Vagina (tissue), 2 donors: Measurements from ENCODE around the gene MEA1. TPM values are rescaled to one million over a fixed set of nuclear protein-coding genes. Genes with fewer than 3 reads are reported as not detected.
"Not testable (repeated sequence)": the region's sequence is repeated elsewhere in the genome, so short reads cannot be mapped to it uniquely, and the experiment has no call there.

Experiments used
- DNase-seq, 2 donors: peaks; one replicate each; pipeline ENCODE4 v3.0.0-alpha.2; 2017; ENCODE audit errors: extremely low spot score in 2 of 2
- H3K27ac ChIP-seq: fragments of 200-600 bp; sonication (generic); one replicate; pipeline ENCODE4 v1.5.1; 2019
- H3K27me3 ChIP-seq: fragments of 200-600 bp; sonication (generic); one replicate; pipeline ENCODE4 v1.5.1; 2019
- H3K36me3 ChIP-seq, 2 donors: fragments of 200-600 bp; sonication (generic); one replicate each; pipeline ENCODE4 v1.5.1; 2017 to 2019
- H3K4me1 ChIP-seq: fragments of 200-600 bp; sonication (generic); one replicate; pipeline ENCODE4 v1.5.1; 2019
- H3K4me3 ChIP-seq, 2 donors: fragments of 200-600 bp; sonication (generic); 1 replicate in 1 of 2; 2 replicates in 1 of 2; pipeline ENCODE4 v1.5.1; 2016 to 2019
- H3K9me3 ChIP-seq: fragments of 200-600 bp; sonication (generic); one replicate; pipeline ENCODE4 v1.5.1; 2019
- POLR2A ChIP-seq, 2 donors: fragments of 450-650 bp; IDR thresholded peaks; one replicate each; pipeline ENCODE4 v1.6.1; 2017; ENCODE audit warnings: antibody characterized with exemption in 2 of 2, mild to moderate bottlenecking in 2 of 2, moderate library complexity in 2 of 2
- POLR2AphosphoS5 ChIP-seq, 2 donors: sonication (generic); formaldehyde crosslinking; IDR thresholded peaks; one replicate each; pipeline ENCODE4 v1.9.0; 2017; ENCODE audit warnings: antibody characterized with exemption in 2 of 2, mild to moderate bottlenecking in 2 of 2, low read depth in 1 of 2; ENCODE audit not compliant: insufficient read depth in 1 of 2
- intact Hi-C: fragments of 100-400 bp; cut with DNase I; formaldehyde crosslinking; loops from one replicate; pipeline ENCODE4 v1.15.1; 2023
- total RNA-seq: library from RNA; depleted of rRNA; stranded (reverse); fragments of >200 nt; gene quantifications from one replicate; pipeline ENCODE4 v1.2.3, GENCODE V29; 2016
- TF ChIP-seq, protein P1 (sequence below), 3 experiments: fragments of 450-650 bp in 2 of 3; fragments of 200-600 bp in 1 of 3; sonication (generic) in 1 of 3; IDR thresholded peaks; one replicate each; pipeline ENCODE4 v1.5.1; 2017 to 2019; ENCODE audit warnings: antibody characterized with exemption in 3 of 3, mild to moderate bottlenecking in 2 of 3, moderate library complexity in 2 of 3

Gene MEA1
- total RNA-seq, 1 donor from 2014 or later, result 40.3 TPM

DNA sequence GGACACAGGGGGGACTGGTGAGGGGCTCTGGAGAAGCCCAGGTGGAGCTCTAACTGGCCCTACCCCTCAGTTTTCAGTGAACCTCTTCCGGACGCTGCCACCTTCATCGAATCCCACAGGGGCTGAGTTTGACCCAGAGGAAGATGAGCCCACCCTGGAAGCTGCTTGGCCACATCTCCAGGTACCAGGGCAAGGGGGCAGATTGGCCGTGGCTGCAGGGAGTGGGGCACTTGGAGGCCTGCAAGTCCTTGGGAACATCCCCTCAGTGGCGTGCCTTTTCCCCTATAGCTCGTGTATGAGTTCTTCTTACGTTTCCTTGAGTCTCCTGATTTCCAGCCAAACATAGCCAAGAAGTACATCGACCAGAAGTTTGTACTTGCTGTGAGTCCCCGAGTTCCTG lies 6.6 kb downstream of the MEA1 start:
- H3K4me3 ChIP-seq, result no peak overlapping the region
- H3K4me1 ChIP-seq, result no peaks in the 10 kb centered on the region

DNA sequence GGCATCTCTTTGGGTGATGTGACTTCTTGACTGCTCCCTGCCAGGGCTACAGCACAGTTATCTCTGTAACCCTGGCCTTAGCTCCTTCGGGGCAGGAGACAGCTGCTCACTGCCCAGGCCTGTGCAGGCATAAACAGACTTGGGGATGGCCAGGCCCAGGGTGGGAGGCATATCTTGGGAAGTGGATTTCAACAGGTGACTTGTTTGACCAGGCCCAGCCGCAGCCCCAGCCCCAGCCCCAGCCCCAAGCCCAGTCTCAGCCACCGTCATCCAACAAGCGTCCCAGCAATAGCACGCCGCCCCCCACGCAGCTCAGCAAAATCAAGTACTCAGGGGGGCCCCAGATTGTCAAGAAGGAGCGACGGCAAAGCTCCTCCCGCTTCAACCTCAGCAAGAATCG lies 7.5 kb downstream of the MEA1 start:
- Histone ChIP-seq H3K9me3 (no peaks in the 10 kb centered on the region), H3K4me1 (no peaks in the 10 kb centered on the region), H3K4me3 (no peak overlapping the region), H3K36me3 (peaks cover 0 to 45% of the 10 kb centered on the region in 2 donors), H3K27me3 (no peaks in the 10 kb centered on the region), H3K27ac (no peak overlapping the region)
- intact Hi-C loops, result no loop called here
- no peak for DNase-seq
- TF ChIP-seq POLR2AphosphoS5 (IDR thresholded peaks at IDR 0.05; ENCODE audit: insufficient read depth in 1 of 2, low read depth in 1 of 2), result no peak
- TF ChIP-seq, protein P1, sequence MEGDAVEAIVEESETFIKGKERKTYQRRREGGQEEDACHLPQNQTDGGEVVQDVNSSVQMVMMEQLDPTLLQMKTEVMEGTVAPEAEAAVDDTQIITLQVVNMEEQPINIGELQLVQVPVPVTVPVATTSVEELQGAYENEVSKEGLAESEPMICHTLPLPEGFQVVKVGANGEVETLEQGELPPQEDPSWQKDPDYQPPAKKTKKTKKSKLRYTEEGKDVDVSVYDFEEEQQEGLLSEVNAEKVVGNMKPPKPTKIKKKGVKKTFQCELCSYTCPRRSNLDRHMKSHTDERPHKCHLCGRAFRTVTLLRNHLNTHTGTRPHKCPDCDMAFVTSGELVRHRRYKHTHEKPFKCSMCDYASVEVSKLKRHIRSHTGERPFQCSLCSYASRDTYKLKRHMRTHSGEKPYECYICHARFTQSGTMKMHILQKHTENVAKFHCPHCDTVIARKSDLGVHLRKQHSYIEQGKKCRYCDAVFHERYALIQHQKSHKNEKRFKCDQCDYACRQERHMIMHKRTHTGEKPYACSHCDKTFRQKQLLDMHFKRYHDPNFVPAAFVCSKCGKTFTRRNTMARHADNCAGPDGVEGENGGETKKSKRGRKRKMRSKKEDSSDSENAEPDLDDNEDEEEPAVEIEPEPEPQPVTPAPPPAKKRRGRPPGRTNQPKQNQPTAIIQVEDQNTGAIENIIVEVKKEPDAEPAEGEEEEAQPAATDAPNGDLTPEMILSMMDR (IDR thresholded peaks at IDR 0.05), result no peak

More for the DNA sequence above, 6.6 kb downstream of the MEA1 start:
- intact Hi-C loops, result no loop called here
- TF ChIP-seq, protein P1 (IDR thresholded peaks at IDR 0.05), result no peak
- no peak for TF ChIP-seq POLR2AphosphoS5 (IDR thresholded peaks at IDR 0.05; ENCODE audit: insufficient read depth in 1 of 2, low read depth in 1 of 2)
- TF ChIP-seq POLR2A (IDR thresholded peaks at IDR 0.05), result no peak
- Histone ChIP-seq H3K27ac (no peak overlapping the region), H3K27me3 (no peaks in the 10 kb centered on the region), H3K36me3 (peaks cover 0 to 54% of the 10 kb centered on the region in 2 donors), H3K9me3 (no peaks in the 10 kb centered on the region)
- DNase-seq, result no peak

DNA sequence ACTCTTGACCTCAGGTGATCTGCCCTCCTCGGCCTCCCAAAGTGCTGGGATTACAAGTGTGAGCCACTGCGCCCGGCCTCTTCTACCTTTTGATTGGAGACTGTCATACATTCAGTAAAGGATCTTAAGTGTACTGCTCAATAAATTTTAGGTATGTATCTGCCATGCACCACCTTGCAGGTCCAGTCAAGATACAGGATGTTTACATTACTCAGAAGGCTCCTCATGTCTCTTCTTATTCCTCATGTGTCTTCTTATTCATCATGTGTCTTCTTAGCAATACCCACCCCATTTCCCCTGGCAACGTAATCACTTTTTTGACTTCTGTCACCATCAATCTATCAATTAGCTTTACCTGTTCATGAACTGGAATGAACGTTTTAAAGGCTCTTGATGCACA lies 7.9 kb downstream of the MEA1 start:
- intact Hi-C loops, result no loop called here
- Histone ChIP-seq H3K4me3 (no peak overlapping the region), H3K4me1 (no peaks in the 10 kb centered on the region), H3K9me3 (no peaks in the 10 kb centered on the region), H3K36me3 (peaks cover 0 to 41% of the 10 kb centered on the region in 2 donors), H3K27me3 (no peaks in the 10 kb centered on the region), H3K27ac (no peak overlapping the region)
- DNase-seq, result no peak
- TF ChIP-seq, protein P1 (IDR thresholded peaks at IDR 0.05), result no peak
- no peak for TF ChIP-seq POLR2AphosphoS5 (IDR thresholded peaks at IDR 0.05; ENCODE audit: insufficient read depth in 1 of 2, low read depth in 1 of 2)
- no peak for TF ChIP-seq POLR2A (IDR thresholded peaks at IDR 0.05)

DNA sequence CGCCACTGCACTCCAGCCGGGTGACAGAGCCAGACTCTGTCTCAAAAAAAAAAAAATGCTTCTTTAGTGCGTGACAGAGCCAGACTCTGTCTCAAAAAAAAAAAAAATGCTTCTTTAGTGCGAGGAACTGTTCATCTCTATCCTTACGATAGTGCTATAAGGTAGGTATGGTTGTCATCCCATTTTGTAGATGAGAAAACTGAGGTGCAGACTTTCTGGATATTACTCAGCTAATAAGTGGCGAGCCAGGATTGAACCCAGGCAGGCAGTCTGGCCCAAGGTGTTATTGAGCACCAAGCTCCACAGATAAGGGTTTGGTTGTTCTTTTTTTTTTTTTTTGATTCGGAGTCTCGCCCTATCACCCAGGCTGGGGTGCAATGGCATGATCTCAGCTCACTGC lies 11.9 kb downstream of the MEA1 start:
- TF ChIP-seq, protein P1 (IDR thresholded peaks at IDR 0.05), result no peak
- TF ChIP-seq POLR2AphosphoS5 (IDR thresholded peaks at IDR 0.05; ENCODE audit: insufficient read depth in 1 of 2, low read depth in 1 of 2) (no peak), POLR2A (IDR thresholded peaks at IDR 0.05) (no peak)
- Histone ChIP-seq H3K4me1 (no peaks in the 10 kb centered on the region), H3K27ac (no peak overlapping the region), H3K9me3 (no peaks in the 10 kb centered on the region), H3K36me3 (peaks cover 0 to 3% of the 10 kb centered on the region in 2 donors), H3K4me3 (no peak overlapping the region), H3K27me3 (no peaks in the 10 kb centered on the region)
- intact Hi-C loops, result no loop called here
- DNase-seq, result no peak

DNA sequence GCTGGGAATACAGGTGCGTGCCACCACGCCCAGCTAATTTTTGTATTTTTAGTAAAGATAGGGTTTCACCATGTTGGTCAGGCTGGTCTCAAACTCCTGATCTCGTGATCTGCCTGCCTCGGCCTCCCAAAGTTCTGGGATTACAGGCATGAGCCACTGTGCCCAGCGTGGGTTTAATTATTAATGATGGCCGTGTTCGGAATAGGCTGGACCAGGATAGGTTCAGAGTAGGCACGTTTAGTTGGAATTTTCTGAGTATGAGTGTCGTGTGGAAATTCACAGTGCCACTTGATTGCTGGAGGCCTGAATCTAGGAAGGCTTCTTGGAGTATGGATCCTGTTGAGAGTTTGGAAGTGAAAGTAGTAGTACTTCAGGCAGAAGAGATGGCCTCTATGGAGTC lies 15.5 kb downstream of the MEA1 start:
- H3K4me3 ChIP-seq, H3K4me1 ChIP-seq, H3K27me3 ChIP-seq, H3K27ac ChIP-seq, H3K9me3 ChIP-seq, H3K36me3 ChIP-seq, DNase-seq, intact Hi-C loops: not testable (repeated sequence)

DNA sequence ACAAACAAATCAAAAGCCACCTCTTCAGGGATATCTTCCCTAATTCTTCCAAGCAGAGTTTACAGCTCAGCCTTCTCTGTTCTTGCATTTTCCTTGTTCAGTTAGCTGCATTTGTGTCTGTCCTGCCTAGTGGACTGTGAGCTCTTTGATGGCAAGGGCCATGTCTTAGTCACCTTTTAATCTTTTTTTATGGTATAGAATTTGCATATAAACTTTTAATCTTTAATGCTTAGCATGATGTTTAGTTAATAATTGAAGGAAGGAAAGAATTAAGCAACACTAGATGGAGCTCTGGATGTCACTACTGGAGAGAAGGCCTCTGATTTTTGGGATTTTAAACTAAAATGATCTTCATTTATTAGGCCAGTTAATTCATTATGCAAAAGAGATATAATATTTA lies 17.2 kb downstream of the MEA1 start:
- TF ChIP-seq POLR2AphosphoS5 (IDR thresholded peaks at IDR 0.05; ENCODE audit: insufficient read depth in 1 of 2, low read depth in 1 of 2) (no peak), POLR2A (IDR thresholded peaks at IDR 0.05) (no peak)
- TF ChIP-seq, protein P1 (IDR thresholded peaks at IDR 0.05), result no peak
- no peaks in the 10 kb centered on the region for H3K36me3 ChIP-seq
- H3K9me3 ChIP-seq, result no peaks in the 10 kb centered on the region
- no peak overlapping the region for H3K4me3 ChIP-seq
- no peaks in the 10 kb centered on the region for H3K4me1 ChIP-seq
- H3K27me3 ChIP-seq, result no peaks in the 10 kb centered on the region
- no peak for DNase-seq
- intact Hi-C loops, result no loop called here
- H3K27ac ChIP-seq, result no peak overlapping the region
